HCT116 (cell line): Measurements from ENCODE around the gene SMG9. TPM values are rescaled to one million over a fixed set of nuclear protein-coding genes. Genes with fewer than 3 reads are reported as not detected.

Experiments
- ATAC-seq: fragments of 200-7000 bp; cut with Tn5 transposase; 2 replicates; pipeline ENCODE4 v1.9.1; 2020; ENCODE audit warnings: mild to moderate bottlenecking, moderate library complexity
- BruUV-seq: library from RNA; stranded (reverse); fragments of 400-500 nt; replicated peaks from 2 replicates; lab custom pipeline; 2021; lab: Mats Ljungman, UMichigan
- CTCF ChIA-PET: fragments of 300-600 bp; sonication (Branson Sonifier 250); formaldehyde crosslinking; loops from one replicate; lab custom pipeline; 2021; ENCODE audit warnings: antibody characterized with exemption; lab: Charles Lee
- POLR2A ChIA-PET: fragments of 300-600, 350-600 bp; sonication (Branson Sonifier 250); formaldehyde crosslinking; loops from one replicate; lab custom pipeline; 2021; ENCODE audit warnings: antibody characterized with exemption; lab: Charles Lee
- RAD21 ChIA-PET, 2 experiments: fragments of 300-600 bp; sonication (Branson Sonifier 250); formaldehyde crosslinking; loops; one replicate each; lab custom pipeline; 2023; ENCODE audit warnings: low total read pairs in 2 of 2; ENCODE audit not compliant: uncharacterized antibody in 2 of 2, unreplicated experiment in 2 of 2, low non-redundant PET in 1 of 2; lab: Charles Lee
- DNase-seq: peaks from one replicate; pipeline ENCODE4 v3.0.0-alpha.2; 2010; ENCODE audit warnings: low read depth, low spot score
- H2AFZ ChIP-seq: fragments of 200-600 bp; shearing (Covaris generic), sonication (generic); 2 replicates; pipeline ENCODE4 v1.6.1; 2017; ENCODE audit warnings: low read depth, mixed run types, mixed read lengths, antibody characterized with exemption, low read length; ENCODE audit not compliant: poor library complexity, severe bottlenecking
- H3K27ac ChIP-seq: 2 replicates; pipeline ENCODE4 v1.5.1; 2012; ENCODE audit warnings: low read depth, low read length
- H3K27me3 ChIP-seq: fragments of 200-600 bp; sonication (generic); 2 replicates; pipeline ENCODE4 v1.6.1; 2016; ENCODE audit warnings: mixed run types, low read length, mixed read lengths; ENCODE audit not compliant: insufficient read depth
- H3K36me3 ChIP-seq, 2 experiments: fragments of 200-500 bp in 1 of 2; fragments of 200-600 bp in 1 of 2; sonication (Bioruptor generic) in 1 of 2; sonication (generic) in 1 of 2; 2 replicates each; pipeline versions ENCODE4 v1.5.1 to v1.6.1; 2014 to 2016; ENCODE audit warnings: low read length in 2 of 2, inconsistent platforms in 1 of 2, mixed read lengths in 1 of 2, mixed run types in 1 of 2; ENCODE audit not compliant: insufficient read depth in 2 of 2, control insufficient read depth in 1 of 2
- H3K4me1 ChIP-seq, 2 experiments: fragments of 200-600 bp in 1 of 2; sonication (generic) in 1 of 2; 2 replicates each; pipeline versions ENCODE4 v1.5.1 to v1.6.1; 2012 to 2017; ENCODE audit warnings: low read length in 2 of 2, inconsistent platforms in 1 of 2, mild to moderate bottlenecking in 1 of 2, mixed read lengths in 1 of 2, mixed run types in 1 of 2, moderate library complexity in 1 of 2; ENCODE audit not compliant: insufficient read depth in 2 of 2, control insufficient read depth in 1 of 2
- H3K4me2 ChIP-seq: fragments of 200-600 bp; sonication (generic); 2 replicates; pipeline ENCODE4 v1.6.1; 2017; ENCODE audit warnings: mixed run types, low read length, mixed read lengths
- H3K4me3 ChIP-seq, 2 experiments: fragments of 200-600 bp in 1 of 2; sonication (generic) in 1 of 2; replicated peaks in 1 of 2; 2 replicates each; pipeline ENCODE4 v1.5.1; 2011 to 2016; ENCODE audit warnings: low read length in 2 of 2, control low read depth in 1 of 2, low read depth in 1 of 2, mild to moderate bottlenecking in 1 of 2, mixed read lengths in 1 of 2, mixed run types in 1 of 2
- H3K79me2 ChIP-seq: fragments of 200-600 bp; sonication (generic); 2 replicates; pipeline ENCODE4 v1.6.1; 2017; ENCODE audit warnings: mild to moderate bottlenecking, mixed run types, low read length, moderate library complexity, mixed read lengths; ENCODE audit not compliant: insufficient read depth
- H3K9ac ChIP-seq: fragments of 200-600 bp; sonication (generic); 2 replicates; pipeline ENCODE4 v1.6.1; 2016; ENCODE audit warnings: low read length, mixed read lengths
- H3K9me2 ChIP-seq: fragments of 200-600 bp; sonication (generic), shearing (Covaris generic); 2 replicates; pipeline ENCODE4 v1.6.1; 2017; ENCODE audit warnings: mixed run types, mild to moderate bottlenecking, moderate library complexity; ENCODE audit not compliant: insufficient read depth
- H3K9me3 ChIP-seq, 2 experiments: fragments of 200-500 bp in 1 of 2; fragments of 200-600 bp in 1 of 2; sonication (Bioruptor generic) in 1 of 2; sonication (generic) in 1 of 2; 2 replicates each; pipeline ENCODE4 v1.6.1; 2014 to 2017; ENCODE audit warnings: low read length in 2 of 2, mixed read lengths in 2 of 2, inconsistent platforms in 1 of 2, low read depth in 1 of 2, mild to moderate bottlenecking in 1 of 2, mixed run types in 1 of 2, moderate library complexity in 1 of 2; ENCODE audit not compliant: control insufficient read depth in 1 of 2, insufficient read depth in 1 of 2
- H4K20me1 ChIP-seq: fragments of 200-600 bp; sonication (generic), shearing (Covaris generic); 2 replicates; pipeline ENCODE4 v1.6.1; 2017; ENCODE audit warnings: mixed run types, mild to moderate bottlenecking, moderate library complexity; ENCODE audit not compliant: insufficient read depth
- CBX3 ChIP-seq: IDR thresholded peaks from 2 replicates; pipeline ENCODE4 v1.6.1; 2012; ENCODE audit warnings: low read depth
- EGR1 ChIP-seq: IDR thresholded peaks from 2 replicates; pipeline ENCODE4 v1.6.1; 2012; ENCODE audit warnings: low read depth
- EZH2 ChIP-seq: fragments of 200-600 bp; sonication (generic); IDR thresholded peaks from 2 replicates; pipeline ENCODE4 v1.6.1; 2017; ENCODE audit warnings: antibody characterized with exemption, mixed run types
- EZH2phosphoT487 ChIP-seq: fragments of 200-600 bp; IDR thresholded peaks from 2 replicates; pipeline ENCODE4 v1.6.1; 2018; ENCODE audit warnings: antibody characterized with exemption, borderline replicate concordance
- FOSL1 ChIP-seq: IDR thresholded peaks from 2 replicates; pipeline ENCODE4 v1.6.1; 2012; ENCODE audit warnings: low read depth
- SIN3A ChIP-seq: IDR thresholded peaks from 2 replicates; pipeline ENCODE4 v1.6.1; 2012; ENCODE audit warnings: low read depth
- SRF ChIP-seq: IDR thresholded peaks from 2 replicates; pipeline ENCODE4 v1.6.1; 2012; ENCODE audit warnings: low read depth
- TCF7L2 ChIP-seq: IDR thresholded peaks from 2 replicates; pipeline ENCODE4 v1.7.0; 2011; ENCODE audit warnings: borderline replicate concordance, inconsistent platforms; ENCODE audit not compliant: insufficient read depth, insufficient read length; ENCODE audit errors: extremely low read depth
- YY1 ChIP-seq: IDR thresholded peaks from 2 replicates; pipeline ENCODE4 v1.6.1; 2011; ENCODE audit warnings: low read length, low read depth, moderate library complexity, mild to moderate bottlenecking; ENCODE audit not compliant: insufficient replicate concordance; ENCODE audit errors: extremely low read depth
- ZFX ChIP-seq: fragments of 450-650 bp; IDR thresholded peaks from 2 replicates; pipeline ENCODE4 v1.6.1; 2017
- ZNF274 ChIP-seq: fragments of 200-500 bp; sonication (Bioruptor generic); IDR thresholded peaks from 2 replicates; pipeline ENCODE4 v1.6.1; 2014; ENCODE audit warnings: mild to moderate bottlenecking, low read depth, low read length, inconsistent platforms
- intact Hi-C: fragments of 100-400 bp; cut with micrococcal nuclease; formaldehyde crosslinking; loops from 2 replicates; pipeline ENCODE4 v1.10.0; 2022
- total RNA-seq: library from RNA; stranded (reverse); gene quantifications from one replicate; pipeline ENCODE4 v1.2.1, GENCODE V29; 2021; ENCODE audit not compliant: unreplicated experiment
- TF ChIP-seq, protein P1 (sequence below), 3 experiments: fragments of 200-600 bp in 1 of 3; sonication (generic) in 1 of 3; IDR thresholded peaks in 2 of 3; conservative IDR thresholded peaks in 1 of 3; 2 replicates each; pipeline ENCODE4 v1.5.1; 2012 to 2017; ENCODE audit warnings: low read depth in 2 of 3, low read length in 2 of 3, antibody characterized with exemption in 1 of 3, borderline replicate concordance in 1 of 3, control low read depth in 1 of 3, mild to moderate bottlenecking in 1 of 3, mixed read lengths in 1 of 3, mixed run types in 1 of 3, moderate library complexity in 1 of 3; ENCODE audit not compliant: insufficient read depth in 1 of 3
- TF ChIP-seq, protein P2 (sequence below): IDR thresholded peaks from 2 replicates; pipeline ENCODE4 v1.6.1; 2012

The SMG9 gene
- total RNA-seq, 1 experiment from 2014 or later = 80.2 TPM

DNA sequence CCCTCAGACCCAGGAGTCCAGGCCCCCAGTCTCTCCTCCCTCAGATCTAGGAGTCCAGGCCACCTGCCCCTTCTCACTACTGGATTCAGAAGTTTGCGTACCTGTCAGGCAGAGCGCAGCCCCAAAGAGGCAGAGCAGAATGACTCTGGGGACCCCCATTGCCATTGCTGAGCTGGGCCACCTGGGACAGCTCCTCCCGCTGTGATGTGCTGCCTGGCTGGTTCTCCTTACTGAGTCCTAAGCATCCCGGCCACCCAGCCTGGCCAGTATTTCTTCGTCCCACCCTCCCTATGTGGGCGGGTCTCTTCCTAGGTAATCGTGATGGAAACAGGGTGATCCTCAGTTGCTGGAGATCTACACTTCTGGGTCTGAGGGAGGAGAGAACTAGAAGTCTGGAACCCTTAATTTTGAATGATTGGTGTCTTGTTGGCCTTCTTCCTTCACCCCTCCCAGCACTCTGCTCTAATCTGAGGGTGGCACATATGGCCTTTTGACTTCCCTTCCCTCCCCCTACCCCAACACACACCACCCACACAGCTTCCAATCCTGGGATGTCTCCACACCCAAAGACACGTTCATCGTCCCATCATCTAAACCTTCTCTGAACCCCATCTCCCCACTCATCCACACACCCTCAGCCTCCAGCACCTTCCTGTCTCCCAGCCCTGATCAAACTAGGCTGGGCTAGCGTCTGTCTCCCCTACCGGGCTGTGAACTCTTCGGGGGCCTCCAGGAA is 47.6 kb upstream of the SMG9 start, which contains the start of gene LYPD5:
Gene LYPD5 (minus strand): TSS at position 232 of the 736 bp plus-strand sequence. CDS start 67 bp downstream, at position 165.
- Histone ChIP-seq H4K20me1 (no peaks in the 10 kb centered on the region), H3K79me2 (no peaks in the 10 kb centered on the region)
- no TSS peak for BruUV-seq
- TF ChIP-seq ZFX (no peak), FOSL1 (no peak), YY1 (no peak), ZNF274 (no peak), TCF7L2 (no peak), EGR1 (no peak), EZH2phosphoT487 (no peak), SRF (no peak), EZH2 (no peak), CBX3 (no peak), SIN3A (no peak)
- TF ChIP-seq, protein P1, sequence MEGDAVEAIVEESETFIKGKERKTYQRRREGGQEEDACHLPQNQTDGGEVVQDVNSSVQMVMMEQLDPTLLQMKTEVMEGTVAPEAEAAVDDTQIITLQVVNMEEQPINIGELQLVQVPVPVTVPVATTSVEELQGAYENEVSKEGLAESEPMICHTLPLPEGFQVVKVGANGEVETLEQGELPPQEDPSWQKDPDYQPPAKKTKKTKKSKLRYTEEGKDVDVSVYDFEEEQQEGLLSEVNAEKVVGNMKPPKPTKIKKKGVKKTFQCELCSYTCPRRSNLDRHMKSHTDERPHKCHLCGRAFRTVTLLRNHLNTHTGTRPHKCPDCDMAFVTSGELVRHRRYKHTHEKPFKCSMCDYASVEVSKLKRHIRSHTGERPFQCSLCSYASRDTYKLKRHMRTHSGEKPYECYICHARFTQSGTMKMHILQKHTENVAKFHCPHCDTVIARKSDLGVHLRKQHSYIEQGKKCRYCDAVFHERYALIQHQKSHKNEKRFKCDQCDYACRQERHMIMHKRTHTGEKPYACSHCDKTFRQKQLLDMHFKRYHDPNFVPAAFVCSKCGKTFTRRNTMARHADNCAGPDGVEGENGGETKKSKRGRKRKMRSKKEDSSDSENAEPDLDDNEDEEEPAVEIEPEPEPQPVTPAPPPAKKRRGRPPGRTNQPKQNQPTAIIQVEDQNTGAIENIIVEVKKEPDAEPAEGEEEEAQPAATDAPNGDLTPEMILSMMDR (IDR thresholded peaks at IDR 0.05 in 2 of 3, conservative IDR thresholded peaks at IDR 0.05 in 1 of 3; ENCODE audit: borderline replicate concordance in 1 of 3, insufficient read depth in 1 of 3, low read depth in 2 of 3, low read length in 2 of 3) = no peak
- TF ChIP-seq, protein P2, sequence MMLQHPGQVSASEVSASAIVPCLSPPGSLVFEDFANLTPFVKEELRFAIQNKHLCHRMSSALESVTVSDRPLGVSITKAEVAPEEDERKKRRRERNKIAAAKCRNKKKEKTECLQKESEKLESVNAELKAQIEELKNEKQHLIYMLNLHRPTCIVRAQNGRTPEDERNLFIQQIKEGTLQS = no peak
- TF ChIP-seq, all 23 proteins: peak for 0
- H3K9me2 ChIP-seq = no peaks in the 10 kb centered on the region
- no peaks in the 10 kb centered on the region for H3K9me3 ChIP-seq
- ChIA-PET POLR2A (no interaction called here), RAD21 (no interaction called here), CTCF (no interaction called here)
- no peaks in the 10 kb centered on the region for H3K36me3 ChIP-seq
- no peak within 1 kb of the TSS for H3K4me3 ChIP-seq
- no peak within 1 kb of the TSS for H3K9ac ChIP-seq
- H3K27ac ChIP-seq = no peak within 1 kb of the TSS
- no peak within 1 kb of the TSS for H3K4me2 ChIP-seq
- intact Hi-C loops = no loop called here
- no peak within 1 kb of the TSS for H2AFZ ChIP-seq
- H3K4me1 ChIP-seq = peaks cover 18 to 29% of the 10 kb centered on the region in 2 experiments
- ATAC-seq = no peak
- no peaks in the 10 kb centered on the region for H3K27me3 ChIP-seq
- DNase-seq = no peak
